SK-MEL-5 (cell line): ENCODE results near the gene SLC35B2. TPM values are rescaled to one million over a fixed set of nuclear protein-coding genes. Genes with fewer than 3 reads are reported as not detected.

Experiments
- DNase-seq: peaks from one replicate; pipeline ENCODE4 v3.0.0-alpha.2; 2016; ENCODE audit warnings: low read depth, low spot score
- in situ Hi-C: cut with HindIII; loops from 2 replicates; pipeline ENCODE4 v1.10.0; 2016; ENCODE audit warnings: low sequenced_read_pairs, high pct_unique_total_duplicates, low pct_unique_long_range_greater_than_20kb
- total RNA-seq: library from RNA; depleted of rRNA; stranded (reverse); fragments of >200 nt; shearing (Covaris generic); gene quantifications from 2 replicates; pipeline ENCODE4 v1.2.3, GENCODE V29; 2014

The SLC35B2 gene
- total RNA-seq, 1 experiment from 2014 or later = 334 TPM

DNA sequence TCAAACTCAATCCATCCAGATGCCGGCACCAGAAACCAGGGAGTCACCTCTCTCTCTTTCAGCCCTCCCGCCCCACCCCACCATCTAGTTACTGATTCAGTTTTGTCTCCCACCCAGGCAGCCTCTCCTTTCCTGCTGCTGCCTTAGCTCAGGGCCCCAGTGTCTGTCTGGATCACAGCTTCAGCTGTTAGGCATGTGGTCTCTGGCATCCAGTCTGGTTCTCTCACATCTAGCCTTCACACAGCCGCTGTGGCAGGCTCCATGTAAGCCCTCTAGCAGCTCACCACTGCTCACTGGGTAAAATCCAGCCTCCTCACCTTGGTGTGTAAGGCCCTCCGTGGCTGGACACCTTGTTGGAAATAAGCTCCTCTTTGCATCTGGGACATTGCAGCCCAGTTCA lies 34.5 kb upstream of the SLC35B2 start:
- DNase-seq = no peak
- in situ Hi-C loops = no loop called here

DNA sequence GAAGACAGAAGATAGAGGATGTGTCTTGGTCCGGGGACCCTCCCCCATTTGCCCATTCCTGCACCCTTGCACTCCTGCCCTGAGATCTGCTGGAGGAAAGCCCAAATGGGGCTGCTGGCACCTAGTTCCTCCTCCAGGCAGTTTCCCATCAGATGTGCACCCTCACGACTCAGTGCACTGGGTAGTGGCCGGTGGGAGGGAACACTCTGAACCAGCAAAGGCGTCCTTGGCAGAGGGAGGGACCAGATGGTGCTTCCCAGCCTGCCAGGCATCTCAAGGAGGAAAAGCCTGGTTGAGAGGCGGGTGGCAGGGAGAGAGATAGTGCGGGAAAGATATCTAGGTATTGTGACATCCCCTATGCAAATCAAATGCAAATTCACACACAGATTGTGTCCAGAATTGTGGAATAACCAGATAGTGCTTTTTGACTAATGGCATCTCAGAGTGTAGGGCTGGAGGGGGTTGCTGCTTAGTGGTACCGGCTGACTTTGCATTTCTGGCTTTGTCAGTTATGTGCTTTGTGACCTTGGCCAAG lies 32.5 kb upstream of the SLC35B2 start:
- no peak for DNase-seq
- in situ Hi-C loops = no loop called here

DNA sequence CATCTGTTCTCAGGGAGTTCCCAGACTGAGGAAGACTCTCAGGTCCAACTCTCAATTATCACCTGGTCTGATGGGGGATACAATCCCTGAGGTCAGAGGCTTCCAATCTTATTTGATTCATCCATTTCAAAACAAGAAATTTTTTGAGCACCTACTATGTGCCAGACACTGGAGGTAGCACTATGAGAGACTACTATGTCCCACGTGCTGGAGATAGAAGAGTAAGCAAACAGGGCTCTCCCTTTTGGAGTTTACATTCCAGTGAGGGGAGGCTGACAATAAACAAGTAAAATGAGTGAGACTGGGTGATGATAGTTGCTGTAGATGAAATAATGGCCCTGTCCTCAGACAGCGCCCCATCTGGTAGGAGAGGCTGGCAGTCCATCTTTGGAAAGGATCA lies 29.4 kb upstream of the SLC35B2 start:
- no peak for DNase-seq
- in situ Hi-C loops = no loop called here

DNA sequence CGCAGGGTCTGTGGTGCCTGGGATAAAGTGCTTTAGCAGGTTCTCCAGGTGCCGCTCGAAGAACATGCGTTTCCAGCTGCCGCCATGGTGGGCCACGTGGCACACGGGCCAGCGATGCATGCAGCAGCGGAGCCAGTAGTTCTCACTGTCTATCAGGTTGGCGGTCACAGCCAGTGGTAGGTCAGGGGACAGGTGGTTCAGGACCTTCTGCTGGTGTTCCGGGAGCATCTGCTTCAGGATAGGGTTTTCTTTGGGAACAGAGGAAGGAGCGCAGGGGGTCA lies 28.9 kb upstream of the SLC35B2 start:
- in situ Hi-C loops = no loop called here
- no peak for DNase-seq

DNA sequence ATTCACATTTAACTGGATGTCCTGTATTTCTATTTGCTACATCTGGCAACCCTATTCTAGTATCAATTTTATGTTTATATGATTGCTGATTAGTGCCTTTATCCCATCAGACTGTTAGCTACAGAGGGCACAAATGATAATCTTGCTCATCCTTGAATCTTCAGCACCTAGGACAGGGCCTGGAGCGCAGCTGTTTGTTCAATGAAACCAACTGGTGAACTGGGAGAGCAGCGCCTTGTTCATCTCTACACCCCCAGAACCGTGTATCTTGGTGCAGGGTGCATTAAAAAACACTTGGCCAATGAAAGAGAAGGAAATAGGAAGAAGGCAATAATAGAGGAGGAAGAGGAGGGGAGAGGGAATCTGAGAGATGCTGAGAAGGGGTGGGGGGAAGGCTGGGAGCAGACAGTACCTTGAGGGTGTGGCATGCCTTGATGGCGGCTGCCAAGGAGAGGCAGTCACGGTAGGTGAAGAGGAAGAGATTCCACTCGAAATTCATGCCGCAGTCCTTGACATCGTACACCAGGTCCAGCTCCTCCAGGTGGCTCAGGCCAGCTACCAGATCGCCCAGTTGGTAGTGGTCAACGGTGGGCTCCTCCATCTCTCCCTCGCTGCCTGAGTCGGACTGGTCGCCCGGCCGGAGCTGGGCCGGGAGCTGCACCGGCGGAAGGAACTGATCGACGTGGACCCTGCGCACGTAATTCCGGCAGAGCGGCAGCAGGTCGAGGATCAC lies 28.4 kb upstream of the SLC35B2 start:
- in situ Hi-C loops = no loop called here
- DNase-seq = no peak

DNA sequence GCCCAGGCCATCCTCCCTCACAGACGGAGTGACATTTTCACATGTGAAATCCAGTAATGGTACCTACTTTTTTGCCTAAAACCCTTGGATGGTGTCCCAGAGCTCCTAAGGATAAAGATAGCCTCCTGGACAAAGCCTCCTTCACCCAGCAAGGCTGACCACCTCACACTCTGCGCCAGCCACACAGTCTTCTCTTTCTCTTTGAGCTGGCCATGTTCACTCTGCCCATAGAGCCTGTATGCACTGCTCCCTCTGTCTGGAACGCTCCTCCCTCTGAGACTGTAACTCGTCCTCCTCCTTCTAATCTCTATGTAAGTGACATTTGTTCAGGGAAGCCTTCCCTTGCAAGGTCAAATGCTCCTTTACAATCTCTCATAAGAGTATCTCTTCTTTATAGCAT lies 27.5 kb upstream of the SLC35B2 start:
- in situ Hi-C loops = no loop called here
- DNase-seq = no peak

DNA sequence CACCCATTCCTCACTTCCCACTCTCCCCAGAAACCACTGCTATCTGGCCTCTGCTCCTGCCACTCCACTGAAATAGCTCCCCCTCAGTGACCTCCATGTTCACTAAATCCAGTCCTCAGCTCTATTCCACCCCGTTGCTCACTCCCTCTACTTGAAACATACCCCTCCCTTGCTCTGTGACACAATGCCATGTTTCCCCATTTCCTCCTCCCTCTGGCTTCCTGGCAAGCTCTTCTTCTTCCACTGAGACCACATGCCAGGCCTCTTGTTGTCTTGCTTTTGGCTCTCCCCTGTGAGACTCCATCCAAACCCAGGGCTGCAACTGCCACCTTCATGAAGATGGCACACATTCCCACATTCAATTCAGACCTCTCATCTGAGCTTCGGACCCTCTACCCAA lies 26.8 kb upstream of the SLC35B2 start:
- in situ Hi-C loops = no loop called here
- DNase-seq = no peak

DNA sequence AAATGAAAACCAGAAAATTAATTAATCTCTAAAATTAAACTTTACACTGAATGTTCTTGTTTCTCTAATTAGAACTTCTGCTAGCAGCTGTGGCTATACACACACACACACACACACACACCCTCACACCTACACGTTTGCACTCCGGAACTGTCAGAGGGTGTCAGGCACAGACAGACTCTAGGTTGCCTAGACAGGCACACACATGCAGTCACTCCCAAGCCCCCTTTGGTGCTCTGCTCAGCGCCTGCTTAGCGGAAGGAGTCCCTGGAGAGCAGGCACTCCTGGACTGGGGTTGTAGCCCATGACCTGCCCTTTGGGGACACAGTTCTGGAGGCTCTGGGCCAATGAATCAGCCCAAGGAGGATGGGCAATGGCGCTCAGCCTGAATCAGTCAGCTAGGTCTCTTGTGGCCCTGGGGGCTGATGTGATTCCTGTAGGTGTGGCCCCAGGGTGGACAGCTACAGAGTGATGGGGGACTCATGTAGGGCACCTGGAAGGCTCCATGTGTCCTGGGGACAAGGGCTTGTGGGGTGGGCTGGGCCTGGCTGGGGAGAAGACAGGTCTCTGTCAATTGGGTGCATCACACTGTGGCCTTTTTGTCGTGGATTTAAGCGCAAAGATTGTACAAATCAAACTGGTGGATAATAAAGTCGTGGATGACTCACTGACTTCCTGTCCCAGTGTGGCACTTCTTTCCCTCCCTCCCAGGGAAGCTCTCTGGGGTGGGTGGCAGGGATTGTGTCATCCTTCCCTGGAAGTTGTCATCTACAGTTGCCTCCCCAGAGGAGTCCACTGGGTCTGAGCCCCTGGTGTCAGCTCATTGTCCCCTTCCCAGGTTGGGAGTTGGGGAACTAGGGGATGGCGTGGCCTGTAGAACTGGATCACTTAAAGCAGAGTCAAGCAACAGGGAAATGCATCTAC lies 21.7 kb upstream of the SLC35B2 start:
- in situ Hi-C loops = no loop called here
- no peak for DNase-seq

DNA sequence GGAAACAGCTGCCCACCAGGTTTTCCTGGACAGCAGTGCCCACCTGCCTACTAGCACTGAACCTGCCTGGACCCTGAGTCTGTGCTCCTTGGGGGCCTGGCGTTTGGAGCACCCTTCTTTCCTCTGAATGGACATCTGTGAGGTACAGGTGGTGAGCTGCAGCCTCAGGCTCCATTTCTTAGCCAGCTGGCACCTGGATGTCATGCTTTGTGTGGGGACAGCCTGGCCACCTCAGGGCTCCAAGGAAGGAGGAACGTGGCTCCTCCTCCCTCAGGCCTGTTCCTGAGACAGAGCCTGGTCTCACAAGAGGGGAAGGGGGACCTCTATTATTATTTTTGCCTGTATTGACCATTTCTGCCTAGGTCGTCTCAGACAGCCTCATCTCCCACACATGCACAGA lies 21.0 kb upstream of the SLC35B2 start:
- DNase-seq = no peak
- in situ Hi-C loops = no loop called here

DNA sequence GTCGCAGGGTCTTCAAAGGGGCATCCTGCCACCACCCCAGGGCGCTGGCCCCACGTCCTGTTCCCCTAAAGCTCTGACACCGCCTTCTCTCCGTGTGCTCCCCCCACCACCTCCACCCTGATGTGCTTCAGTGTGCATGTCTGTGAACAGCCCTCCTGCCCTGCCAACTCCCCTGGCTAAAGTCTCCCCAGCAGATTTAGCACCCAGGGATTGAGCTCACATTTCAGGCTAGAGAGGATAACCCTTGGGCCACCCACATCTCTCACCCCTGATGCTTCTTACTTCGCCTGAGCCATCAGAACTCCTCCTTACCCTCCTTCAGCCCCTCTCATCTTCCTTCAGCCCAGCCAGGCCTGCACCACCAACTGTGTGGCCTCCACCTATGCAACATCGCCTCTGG lies 20.4 kb upstream of the SLC35B2 start:
- in situ Hi-C loops = no loop called here
- no peak for DNase-seq

DNA sequence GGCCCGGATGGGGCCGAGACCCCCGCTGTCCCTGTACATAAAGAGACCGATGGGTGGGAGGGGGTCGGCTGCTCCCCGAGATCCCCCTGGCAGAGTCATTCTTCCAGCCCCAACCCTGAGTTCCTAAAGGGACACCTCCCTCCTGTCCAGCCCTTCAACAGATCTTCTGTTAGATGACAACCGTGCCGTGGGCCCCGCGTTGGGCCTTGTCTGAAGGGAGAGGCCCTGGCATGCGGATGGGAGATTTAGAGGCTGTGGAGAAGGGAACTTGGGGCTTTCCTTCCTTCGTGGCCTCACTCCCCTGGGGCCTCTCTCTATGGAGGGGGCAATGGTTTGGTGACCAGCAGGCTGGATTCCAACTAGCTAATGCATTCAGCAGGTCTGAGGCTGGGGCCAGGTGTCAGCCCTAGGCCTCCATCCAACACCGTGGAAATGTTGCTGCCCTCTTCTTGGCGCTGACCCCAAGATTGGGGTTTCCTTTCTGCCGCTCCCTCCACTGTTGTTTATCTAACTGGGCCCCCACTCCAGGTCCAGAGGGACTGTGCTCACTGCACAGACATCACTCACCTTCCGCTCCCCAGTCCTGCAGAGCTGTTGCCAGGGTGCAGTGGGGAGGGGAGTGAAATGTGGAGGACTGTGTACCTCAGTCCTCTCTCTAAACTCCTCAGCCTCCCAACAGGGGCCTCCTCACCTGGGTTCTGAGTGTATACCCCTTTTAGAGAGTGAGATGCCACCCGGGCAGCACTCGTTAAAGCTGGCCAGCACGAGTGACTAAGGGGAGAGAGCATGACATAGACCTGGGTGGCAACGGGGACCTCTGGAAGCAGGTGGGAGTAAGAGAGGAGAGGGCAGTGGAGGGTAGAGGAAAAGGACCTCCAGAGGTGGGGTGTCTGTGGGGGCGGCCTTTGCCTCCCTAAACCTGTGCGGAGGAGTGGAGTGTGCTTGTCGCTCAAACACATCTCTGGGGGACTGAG lies 19.6 kb upstream of the SLC35B2 start:
- in situ Hi-C loops = no loop called here
- no peak for DNase-seq

DNA sequence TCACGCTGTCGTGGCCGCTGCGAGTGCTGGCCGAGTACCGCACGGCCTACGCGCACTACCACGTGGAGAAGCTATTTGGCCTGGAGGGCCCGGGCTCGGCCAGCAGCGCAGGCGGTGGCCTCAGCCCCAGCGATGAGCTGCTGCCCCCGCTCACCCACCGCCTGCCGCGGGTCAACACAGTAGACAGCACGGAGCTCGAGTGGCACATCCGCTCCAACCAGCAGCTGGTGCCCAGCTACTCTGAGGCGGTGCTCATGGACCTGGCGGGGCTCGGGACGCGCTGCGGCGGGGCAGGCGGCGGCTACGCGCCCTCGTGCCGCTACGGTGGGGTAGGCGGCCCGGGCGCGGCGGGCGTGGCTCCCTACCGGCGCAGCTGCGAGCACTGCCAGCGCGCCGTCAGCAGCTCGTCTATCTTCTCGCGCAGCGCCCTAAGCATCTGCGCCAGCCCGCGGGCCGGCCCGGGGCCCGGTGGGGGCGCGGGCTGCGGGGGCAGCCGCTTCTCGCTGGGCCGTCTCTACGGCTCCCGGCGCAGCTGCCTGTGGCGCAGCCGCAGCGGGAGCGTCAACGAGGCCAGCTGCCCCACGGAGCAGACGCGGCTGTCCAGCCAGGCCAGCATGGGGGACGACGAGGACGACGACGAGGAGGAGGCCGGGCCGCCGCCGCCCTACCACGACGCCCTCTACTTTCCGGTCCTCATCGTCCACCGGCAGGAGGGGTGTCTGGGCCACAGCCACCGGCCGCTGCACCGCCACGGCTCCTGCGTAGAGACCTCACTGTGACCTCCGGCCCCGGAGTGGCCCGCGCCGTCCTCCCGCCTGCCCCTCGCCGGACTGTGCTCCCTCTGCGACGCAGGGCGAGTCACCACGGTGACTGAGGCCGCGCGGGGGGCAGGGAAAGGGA lies 18.7 kb upstream of the SLC35B2 start:
- DNase-seq = no peak
- in situ Hi-C loops = no loop called here

DNA sequence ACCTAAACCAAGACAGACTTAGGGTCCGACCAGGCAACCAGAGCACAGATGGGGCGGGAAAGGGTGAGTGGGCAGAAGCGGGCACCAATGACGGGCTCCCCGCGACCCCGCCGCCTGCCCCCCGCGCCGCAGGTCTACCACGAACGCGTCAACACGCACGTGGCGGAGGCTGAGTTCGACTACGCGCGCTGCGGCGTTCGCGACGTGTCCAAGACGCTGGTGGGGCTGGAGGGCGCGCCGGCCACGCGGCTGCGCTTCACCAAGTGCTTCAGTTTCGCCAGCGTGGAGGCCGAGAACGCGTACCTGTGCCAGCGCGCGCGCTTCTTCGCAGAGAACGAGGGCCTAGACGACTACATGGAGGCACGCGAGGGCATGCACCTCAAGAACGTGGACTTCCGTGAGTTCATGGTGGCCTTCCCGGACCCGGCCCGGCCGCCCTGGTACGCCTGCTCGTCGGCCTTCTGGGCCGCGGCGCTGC lies 18.0 kb upstream of the SLC35B2 start:
- DNase-seq = no peak
- in situ Hi-C loops = no loop called here

DNA sequence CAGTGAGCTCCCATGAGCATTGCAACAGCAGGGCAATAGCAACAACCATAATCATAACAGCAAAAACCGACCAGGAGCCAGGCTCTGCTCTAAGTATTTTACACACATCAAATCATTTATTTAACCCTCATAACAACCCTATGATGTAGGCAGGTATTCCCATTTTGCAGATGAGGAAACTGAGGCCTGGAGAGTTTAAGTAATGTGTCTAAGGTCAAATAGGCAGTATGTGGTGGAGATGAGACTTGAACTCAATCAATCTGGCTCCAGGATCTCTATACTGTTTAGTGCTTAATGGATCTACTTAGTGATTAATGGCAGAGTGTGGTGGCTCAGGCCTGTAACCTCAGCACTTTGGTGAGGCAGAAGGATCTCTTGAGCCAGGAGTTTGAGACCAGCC lies 16.3 kb upstream of the SLC35B2 start:
- in situ Hi-C loops = no loop called here

DNA sequence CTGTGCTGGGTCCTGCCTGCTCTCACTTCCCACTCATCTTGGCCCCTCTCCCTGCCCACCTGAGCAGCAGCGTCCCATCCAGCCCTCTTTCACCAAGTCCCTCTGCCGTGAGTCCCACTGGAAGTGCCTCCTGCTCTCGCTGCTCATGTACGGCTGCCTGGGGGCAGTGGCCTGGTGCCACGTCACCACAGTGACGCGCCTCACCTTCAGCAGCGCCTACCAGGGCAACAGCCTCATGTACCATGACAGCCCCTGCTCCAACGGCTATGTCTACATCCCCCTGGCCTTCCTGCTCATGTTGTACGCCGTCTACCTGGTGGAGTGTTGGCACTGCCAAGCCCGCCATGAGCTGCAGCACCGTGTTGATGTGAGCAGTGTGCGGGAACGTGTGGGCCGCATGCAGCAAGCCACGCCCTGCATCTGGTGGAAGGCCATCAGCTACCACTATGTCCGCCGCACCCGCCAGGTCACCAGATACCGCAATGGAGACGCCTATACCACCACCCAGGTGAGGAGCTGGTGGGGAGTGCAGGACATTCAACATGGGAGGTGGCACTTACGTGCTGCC lies 15.8 kb upstream of the SLC35B2 start:
- in situ Hi-C loops = no loop called here
- no peak for DNase-seq

More for the DNA sequence above, 16.3 kb upstream of the SLC35B2 start:
- no peak for DNase-seq

DNA sequence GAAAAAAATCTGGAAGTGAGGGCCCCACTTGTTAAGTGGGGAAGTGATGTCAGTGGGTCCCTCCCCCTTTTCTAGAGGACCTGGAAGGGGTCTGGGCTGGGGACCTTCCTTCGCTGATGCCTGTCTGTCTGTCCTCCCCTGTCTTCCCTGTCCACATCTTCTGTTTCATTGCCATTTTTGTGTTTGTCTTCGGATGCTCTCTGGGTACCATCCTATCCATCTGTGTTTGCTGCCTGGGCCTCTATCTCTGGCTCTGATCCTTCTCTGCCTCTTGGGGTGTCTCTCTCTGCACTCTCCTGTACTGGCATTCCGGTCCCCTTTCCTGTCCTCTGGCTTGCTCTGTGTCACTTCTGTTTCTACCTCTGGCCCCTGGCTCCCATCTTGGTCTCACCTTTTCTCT lies 15.2 kb upstream of the SLC35B2 start:
- in situ Hi-C loops = no loop called here

DNA sequence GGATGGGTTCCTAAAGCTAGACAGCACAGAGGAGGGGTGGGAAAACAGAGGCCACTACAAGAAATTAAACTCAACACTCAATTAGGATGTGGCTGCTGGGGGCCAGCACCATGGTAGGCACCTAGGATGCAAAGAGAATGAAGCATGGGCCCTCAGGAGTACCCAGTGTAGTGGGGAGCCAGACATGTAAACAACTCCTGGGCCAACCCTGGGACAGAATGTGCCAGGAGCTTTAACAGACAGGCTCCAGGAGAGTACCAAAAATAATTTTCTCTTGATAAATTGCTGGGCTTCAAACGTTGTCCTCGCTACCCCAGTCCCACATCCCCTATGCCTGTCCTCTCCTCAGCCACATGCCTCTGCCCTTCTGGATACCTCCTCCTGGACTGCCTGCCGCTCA lies 14.6 kb upstream of the SLC35B2 start:
- no peak for DNase-seq
- in situ Hi-C loops = no loop called here

More for the DNA sequence above, 15.2 kb upstream of the SLC35B2 start:
- DNase-seq = no peak
